Thoracic aorta (tissue), 2 donors: ENCODE data around the gene SLAMF8. TPM values are rescaled to one million over a fixed set of nuclear protein-coding genes. Genes with fewer than 3 reads are reported as not detected.

ENCODE experiments used
- ATAC-seq: fragments of 150-250 bp; one replicate; pipeline ENCODE4 v1.8.0; 2017; ENCODE audit warnings: low read depth; ENCODE audit not compliant: insufficient number of reproducible peaks, low FRiP score
- DNase-seq: peaks from one replicate; pipeline ENCODE4 v3.0.0-alpha.2; 2020; ENCODE audit warnings: low spot score
- H3K27ac ChIP-seq, 2 donors: fragments of 200-600 bp; sonication (generic); 1 replicate in 1 of 2; 2 replicates in 1 of 2; pipeline ENCODE4 v1.5.1; 2016; ENCODE audit warnings: mild to moderate bottlenecking in 2 of 2, moderate library complexity in 2 of 2
- H3K27me3 ChIP-seq: fragments of 200-600 bp; sonication (generic); replicated peaks from 2 replicates; pipeline ENCODE4 v1.6.0; 2016; ENCODE audit warnings: mild to moderate bottlenecking; ENCODE audit not compliant: insufficient read depth
- H3K36me3 ChIP-seq: fragments of 200-600 bp; sonication (generic); one replicate; pipeline ENCODE4 v1.5.1; 2016
- H3K4me1 ChIP-seq, 2 donors: fragments of 200-600 bp; sonication (generic); 1 replicate in 1 of 2; 2 replicates in 1 of 2; pipeline versions ENCODE4 v1.5.1 to v1.6.0; 2016; ENCODE audit warnings: low read depth in 2 of 2, mild to moderate bottlenecking in 1 of 2; ENCODE audit not compliant: control insufficient read depth in 1 of 2
- H3K4me3 ChIP-seq: fragments of 200-600 bp; sonication (generic); 2 replicates; pipeline ENCODE4 v1.5.1; 2016; ENCODE audit warnings: mild to moderate bottlenecking
- H3K9me3 ChIP-seq: fragments of 200-600 bp; sonication (generic); 2 replicates; pipeline ENCODE4 v1.5.1; 2016
- CTCF ChIP-seq: fragments of 200-600 bp; sonication (generic); IDR thresholded peaks from one replicate; pipeline ENCODE4 v1.5.1; 2019; ENCODE audit warnings: antibody characterized with exemption
- total RNA-seq, 2 donors: library from RNA; depleted of rRNA; stranded (reverse); fragments of >200 nt; gene quantifications; one replicate each; pipeline versions ENCODE4 v1.1.0 to v1.2.3, GENCODE V29; 2016

SLAMF8 gene
- total RNA-seq, 2 donors from 2014 or later = 5.6 to 9.9 TPM

GRCh38 chr1:159838715-159839114 lies 12.0 kb downstream of the SLAMF8 start:
- Histone ChIP-seq H3K27me3 (no peaks in the 10 kb centered on the region), H3K9me3 (no peaks in the 10 kb centered on the region), H3K4me1 (peaks cover 0 to 4% of the 10 kb centered on the region in 2 donors), H3K27ac (no peak overlapping the region), H3K36me3 (peaks cover 5% of the 10 kb centered on the region), H3K4me3 (no peak overlapping the region)
- ATAC-seq = no peak
- DNase-seq = no peak
- TF ChIP-seq CTCF = no peak

- H3K4me3 ChIP-seq = no peak overlapping the region
- H3K27ac ChIP-seq = no peak overlapping the region
- DNase-seq (no peak), ATAC-seq (no peak)
- peaks cover 5% of the 10 kb centered on the region for H3K36me3 ChIP-seq
- H3K9me3 ChIP-seq = no peaks in the 10 kb centered on the region
- no peak for TF ChIP-seq CTCF
- peaks cover 0 to 4% of the 10 kb centered on the region in 2 donors for H3K4me1 ChIP-seq
- H3K27me3 ChIP-seq = no peaks in the 10 kb centered on the region
Measured at GRCh38 chr1:159839116-159839849, 12.6 kb downstream of the SLAMF8 start.

- Histone ChIP-seq H3K36me3 (peaks cover 5% of the 10 kb centered on the region), H3K4me3 (no peak overlapping the region), H3K27ac (no peak overlapping the region), H3K4me1 (no peaks in the 10 kb centered on the region), H3K9me3 (no peaks in the 10 kb centered on the region), H3K27me3 (no peaks in the 10 kb centered on the region)
- TF ChIP-seq CTCF = no peak
- no peak for DNase-seq
- no peak for ATAC-seq
Measured at GRCh38 chr1:159841749-159842148, 15.1 kb downstream of the SLAMF8 start.

- H3K9me3 ChIP-seq = no peaks in the 10 kb centered on the region
- H3K36me3 ChIP-seq = peaks cover 5% of the 10 kb centered on the region
- no peaks in the 10 kb centered on the region for H3K4me1 ChIP-seq
- no peak overlapping the region for H3K27ac ChIP-seq
- TF ChIP-seq CTCF = no peak
- H3K27me3 ChIP-seq = no peaks in the 10 kb centered on the region
- DNase-seq (no peak), ATAC-seq (no peak)
- H3K4me3 ChIP-seq = no peak overlapping the region
Measured at GRCh38 chr1:159843459-159843858, 16.8 kb downstream of the SLAMF8 start.

- DNase-seq (no peak), ATAC-seq (no peak)
- Histone ChIP-seq H3K27ac (no peak overlapping the region), H3K9me3 (no peaks in the 10 kb centered on the region), H3K27me3 (no peaks in the 10 kb centered on the region), H3K4me1 (no peaks in the 10 kb centered on the region), H3K36me3 (no peaks in the 10 kb centered on the region), H3K4me3 (no peak overlapping the region)
- TF ChIP-seq CTCF = no peak
Measured at GRCh38 chr1:159845751-159846629, 19.3 kb downstream of the SLAMF8 start.
